Osteoblast (primary cell): ENCODE measurements around the gene TDRD15. TPM values are rescaled to one million over a fixed set of nuclear protein-coding genes. Genes with fewer than 3 reads are reported as not detected.

ENCODE experiments used
- DNase-seq: peaks from one replicate; pipeline ENCODE4 v3.0.0; 2011; ENCODE audit warnings: low spot score, mixed read lengths; ENCODE audit not compliant: insufficient read length; ENCODE audit errors: missing footprints
- H2AFZ ChIP-seq: 2 replicates; pipeline ENCODE4 v1.6.0; 2011; ENCODE audit warnings: mild to moderate bottlenecking, low read length
- H3K27ac ChIP-seq: 2 replicates; pipeline ENCODE4 v1.5.1; 2011; ENCODE audit warnings: mild to moderate bottlenecking, low read depth, low read length, moderate library complexity
- H3K27me3 ChIP-seq: 2 replicates; pipeline ENCODE4 v1.6.0; 2012; ENCODE audit warnings: mild to moderate bottlenecking, control low read depth, inconsistent platforms, low read length, moderate library complexity; ENCODE audit not compliant: insufficient read depth
- H3K36me3 ChIP-seq: 2 replicates; pipeline ENCODE4 v1.5.1; 2011; ENCODE audit warnings: mild to moderate bottlenecking, low read length, control low read depth, moderate library complexity; ENCODE audit not compliant: insufficient read depth
- H3K4me1 ChIP-seq: 2 replicates; pipeline ENCODE4 v1.5.1; 2011; ENCODE audit warnings: mild to moderate bottlenecking, low read length, control low read depth, moderate library complexity; ENCODE audit not compliant: insufficient read depth
- H3K4me2 ChIP-seq: 2 replicates; pipeline ENCODE4 v1.6.0; 2011; ENCODE audit warnings: mild to moderate bottlenecking, low read length; ENCODE audit not compliant: insufficient read depth
- H3K4me3 ChIP-seq: fragments of 200-600 bp; sonication (generic); 3 replicates; pipeline ENCODE4 v1.5.1; 2012; ENCODE audit warnings: mild to moderate bottlenecking, low read length, inconsistent platforms; ENCODE audit not compliant: insufficient read depth
- H3K79me2 ChIP-seq: 2 replicates; pipeline ENCODE4 v1.6.0; 2012; ENCODE audit warnings: mild to moderate bottlenecking, low read length, control low read depth, inconsistent platforms; ENCODE audit not compliant: insufficient read depth
- H3K9me3 ChIP-seq: 2 replicates; pipeline ENCODE4 v1.5.1; 2011; ENCODE audit warnings: low read depth, low read length, control low read depth
- H4K20me1 ChIP-seq: 2 replicates; pipeline ENCODE4 v1.6.0; 2012; ENCODE audit warnings: mild to moderate bottlenecking, low read length, control low read depth; ENCODE audit not compliant: insufficient read depth
- total RNA-seq: library from RNA; depleted of rRNA; stranded (reverse); fragments of >200 nt; gene quantifications from 2 replicates; pipeline ENCODE4 v1.2.3, GENCODE V29; 2012
- TF ChIP-seq, protein P1 (sequence below): IDR thresholded peaks from 2 replicates; pipeline ENCODE4 v1.5.1; 2011; ENCODE audit warnings: mild to moderate bottlenecking, low read depth, low read length, moderate library complexity; ENCODE audit errors: extremely low read depth

Gene TDRD15
- total RNA-seq, 1 donor, result not detected

DNA sequence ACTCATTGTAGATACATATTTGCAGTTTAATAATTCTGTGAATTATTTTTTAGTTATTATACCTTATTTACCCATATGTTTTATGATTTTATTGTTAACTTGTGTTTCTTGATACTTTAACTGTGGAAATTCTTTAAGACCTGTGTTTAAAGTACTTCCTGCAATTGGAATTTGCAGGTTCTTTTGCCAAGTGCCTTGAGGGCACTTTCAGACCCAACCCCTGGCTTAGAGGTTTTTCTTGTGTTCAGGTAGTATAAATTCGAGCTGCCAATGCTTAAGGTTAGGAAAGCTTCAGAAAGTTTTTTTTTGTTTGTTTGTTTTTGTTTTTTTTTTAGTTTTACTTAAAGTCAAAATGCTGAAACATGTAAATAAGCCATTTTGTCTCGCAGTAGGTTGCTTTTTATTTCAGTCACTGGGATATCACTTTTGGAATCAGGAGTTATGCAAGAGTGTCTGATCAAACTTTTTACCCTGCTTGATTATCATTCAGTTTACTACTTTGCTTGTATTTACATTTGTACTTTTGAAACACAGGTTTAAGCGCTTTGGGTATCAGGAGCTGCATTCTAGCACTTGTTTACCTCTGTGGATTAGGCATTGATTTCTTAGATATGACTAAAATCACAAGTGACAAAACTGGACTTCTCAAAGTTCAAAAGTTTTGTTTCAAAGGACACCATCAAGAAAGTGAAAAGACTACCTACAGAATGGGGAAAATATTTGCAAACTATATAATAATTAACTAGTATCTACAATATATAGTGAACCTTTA, 31.8 kb downstream of the TDRD15 start:
- Histone ChIP-seq H3K27me3 (no peaks in the 10 kb centered on the region), H3K4me1 (no peaks in the 10 kb centered on the region), H3K4me3 (no peak overlapping the region), H3K4me2 (no peak overlapping the region), H3K79me2 (no peaks in the 10 kb centered on the region), H2AFZ (no peak overlapping the region), H3K36me3 (no peaks in the 10 kb centered on the region), H3K9me3 (no peaks in the 10 kb centered on the region), H4K20me1 (no peaks in the 10 kb centered on the region), H3K27ac (no peak overlapping the region)
- TF ChIP-seq, protein P1, sequence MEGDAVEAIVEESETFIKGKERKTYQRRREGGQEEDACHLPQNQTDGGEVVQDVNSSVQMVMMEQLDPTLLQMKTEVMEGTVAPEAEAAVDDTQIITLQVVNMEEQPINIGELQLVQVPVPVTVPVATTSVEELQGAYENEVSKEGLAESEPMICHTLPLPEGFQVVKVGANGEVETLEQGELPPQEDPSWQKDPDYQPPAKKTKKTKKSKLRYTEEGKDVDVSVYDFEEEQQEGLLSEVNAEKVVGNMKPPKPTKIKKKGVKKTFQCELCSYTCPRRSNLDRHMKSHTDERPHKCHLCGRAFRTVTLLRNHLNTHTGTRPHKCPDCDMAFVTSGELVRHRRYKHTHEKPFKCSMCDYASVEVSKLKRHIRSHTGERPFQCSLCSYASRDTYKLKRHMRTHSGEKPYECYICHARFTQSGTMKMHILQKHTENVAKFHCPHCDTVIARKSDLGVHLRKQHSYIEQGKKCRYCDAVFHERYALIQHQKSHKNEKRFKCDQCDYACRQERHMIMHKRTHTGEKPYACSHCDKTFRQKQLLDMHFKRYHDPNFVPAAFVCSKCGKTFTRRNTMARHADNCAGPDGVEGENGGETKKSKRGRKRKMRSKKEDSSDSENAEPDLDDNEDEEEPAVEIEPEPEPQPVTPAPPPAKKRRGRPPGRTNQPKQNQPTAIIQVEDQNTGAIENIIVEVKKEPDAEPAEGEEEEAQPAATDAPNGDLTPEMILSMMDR, result no peak
- no peak for DNase-seq

DNA sequence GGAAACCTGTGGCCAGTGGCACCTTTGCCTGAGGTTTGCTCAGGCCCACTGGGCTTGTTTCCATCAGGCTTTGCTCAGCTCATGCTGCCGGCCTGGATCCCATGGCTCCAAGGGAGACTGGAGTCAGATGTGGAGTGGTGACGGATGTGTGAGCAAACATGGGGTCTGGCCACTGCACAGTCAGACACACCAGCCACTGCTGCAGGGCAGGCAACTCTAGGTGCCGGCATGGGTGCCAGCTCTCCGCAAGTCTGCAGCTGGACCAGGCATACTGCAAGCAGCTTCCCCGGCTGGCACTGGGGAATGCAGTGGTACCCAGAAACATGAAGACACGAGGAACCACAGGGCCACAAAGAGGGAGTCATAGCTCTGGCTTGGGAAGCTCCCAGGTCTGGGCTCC, 37.4 kb downstream of the TDRD15 start:
- DNase-seq, result no peak
- H3K79me2 ChIP-seq, result no peaks in the 10 kb centered on the region
- H4K20me1 ChIP-seq, result no peaks in the 10 kb centered on the region
- H3K4me2 ChIP-seq, result no peak overlapping the region
- H3K9me3 ChIP-seq, result no peaks in the 10 kb centered on the region
- H3K4me3 ChIP-seq, result no peak overlapping the region
- no peaks in the 10 kb centered on the region for H3K27me3 ChIP-seq
- no peaks in the 10 kb centered on the region for H3K4me1 ChIP-seq
- TF ChIP-seq, protein P1, result no peak
- H3K36me3 ChIP-seq, result no peaks in the 10 kb centered on the region
- H3K27ac ChIP-seq, result no peak overlapping the region
- H2AFZ ChIP-seq, result no peak overlapping the region

DNA sequence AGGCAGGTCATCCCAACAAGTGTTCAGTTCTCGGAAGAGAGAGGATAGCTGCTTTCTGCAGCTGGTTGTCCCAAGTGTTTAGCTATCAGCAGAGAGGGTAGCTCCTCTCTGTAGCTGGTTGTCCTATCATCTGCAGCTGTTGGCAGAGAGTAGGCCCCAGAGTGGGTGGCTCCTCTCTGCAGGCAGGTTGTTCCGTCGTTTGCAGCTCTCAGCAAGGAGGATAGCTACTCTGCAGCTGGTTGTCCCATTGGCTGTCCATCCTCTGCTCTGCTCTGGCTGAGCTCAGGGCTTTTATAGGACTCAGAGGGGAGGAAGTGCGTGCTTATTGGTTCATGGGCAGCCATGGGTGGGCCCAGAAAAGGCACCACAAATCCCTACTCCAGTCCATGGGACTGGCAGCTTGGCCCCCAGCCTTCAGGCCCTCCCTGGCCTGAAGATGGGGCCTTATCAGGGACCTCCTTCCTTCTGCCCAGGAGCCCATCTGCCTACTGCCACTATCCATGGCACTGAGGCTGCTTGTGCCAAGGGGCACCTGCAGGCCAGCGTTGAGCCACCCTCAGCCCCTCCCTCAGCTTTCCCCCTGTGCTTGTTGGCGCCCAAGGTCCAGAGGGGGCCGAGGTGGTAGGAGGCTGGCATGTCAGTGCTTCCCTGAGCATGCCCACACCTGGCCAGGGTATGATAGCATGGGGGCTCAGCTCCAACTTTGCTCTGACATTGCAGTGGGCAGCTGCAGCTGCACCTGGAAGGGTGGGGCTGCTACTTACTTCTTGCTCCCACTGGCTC, 38.3 kb downstream of the TDRD15 start:
- Histone ChIP-seq H3K36me3 (no peaks in the 10 kb centered on the region), H2AFZ (no peak overlapping the region), H3K4me3 (no peak overlapping the region), H3K27me3 (no peaks in the 10 kb centered on the region), H3K79me2 (no peaks in the 10 kb centered on the region), H3K4me2 (no peak overlapping the region), H3K4me1 (no peaks in the 10 kb centered on the region), H3K9me3 (no peaks in the 10 kb centered on the region), H4K20me1 (no peaks in the 10 kb centered on the region), H3K27ac (no peak overlapping the region)
- TF ChIP-seq, protein P1, result no peak
- DNase-seq, result no peak

DNA sequence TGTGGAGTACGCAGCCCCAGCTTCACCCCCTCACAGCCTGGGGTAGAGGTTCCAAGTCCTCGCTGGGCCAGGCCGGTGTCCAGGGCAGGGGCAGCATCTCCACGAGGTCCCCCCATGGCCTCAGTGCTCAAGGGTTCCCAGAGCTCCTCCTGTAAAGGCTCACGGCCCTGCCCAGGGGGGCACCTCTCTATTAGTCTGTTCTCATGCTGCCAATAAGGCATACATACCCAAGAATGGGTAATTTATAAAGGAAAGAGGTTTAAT, 38.8 kb downstream of the TDRD15 start:
- H3K4me2 ChIP-seq, result no peak overlapping the region
- TF ChIP-seq, protein P1, result no peak
- H3K27ac ChIP-seq, result no peak overlapping the region
- no peaks in the 10 kb centered on the region for H3K9me3 ChIP-seq
- H3K4me3 ChIP-seq, result no peak overlapping the region
- H4K20me1 ChIP-seq, result no peaks in the 10 kb centered on the region
- no peaks in the 10 kb centered on the region for H3K4me1 ChIP-seq
- no peaks in the 10 kb centered on the region for H3K79me2 ChIP-seq
- no peaks in the 10 kb centered on the region for H3K27me3 ChIP-seq
- H2AFZ ChIP-seq, result no peak overlapping the region
- no peaks in the 10 kb centered on the region for H3K36me3 ChIP-seq
- DNase-seq, result no peak
